GM12878 (cell line): ENCODE data around the gene MOGAT1. TPM values are rescaled to one million over a fixed set of nuclear protein-coding genes. Genes with fewer than 3 reads are reported as not detected.

Experiments used
- ATAC-seq: fragments of 200-7000 bp; cut with Tn5 transposase; 3 replicates; pipeline ENCODE4 v1.9.1; 2020; ENCODE audit warnings: mild to moderate bottlenecking, moderate library complexity
- BruUV-seq: library from RNA; stranded (reverse); fragments of 400-500 nt; replicated peaks from 2 replicates; lab custom pipeline; 2021; lab: Mats Ljungman, UMichigan
- CTCF ChIA-PET: fragments of 300-600 bp; sonication (Branson Sonifier 250); formaldehyde crosslinking; extraction: SDS; loops from one replicate; lab custom pipeline; 2021; ENCODE audit warnings: inconsistent platforms; lab: Yijun Ruan, JAX
- POLR2A ChIA-PET: fragments of 350-600 bp; formaldehyde crosslinking; extraction: SDS; loops from one replicate; lab custom pipeline; 2021; ENCODE audit warnings: inconsistent platforms; lab: Charles Lee
- RAD21 ChIA-PET: fragments of 300-600 bp; sonication (Branson Sonifier 250); formaldehyde crosslinking; loops from one replicate; lab custom pipeline; 2023; ENCODE audit warnings: antibody characterized with exemption; ENCODE audit not compliant: unreplicated experiment; lab: Charles Lee
- SMC1A ChIA-PET: fragments of 300-600 bp; sonication (Branson Sonifier 250); formaldehyde crosslinking; loops from one replicate; lab custom pipeline; 2023; ENCODE audit not compliant: unreplicated experiment, uncharacterized antibody; lab: Charles Lee
- DNase-seq: peaks from one replicate; pipeline ENCODE4 v3.0.0-alpha.2; 2011; ENCODE audit warnings: low read depth, low spot score
- FAIRE-seq: peaks from 3 replicates; lab custom pipeline; 2011; peaks lifted over from hg19 to GRCh38; lab: Jason Lieb, UNC
- H2AFZ ChIP-seq: 2 replicates; pipeline ENCODE4 v1.6.0; 2011; ENCODE audit warnings: low read depth, low read length, control low read depth; ENCODE audit not compliant: control insufficient read depth
- H3K27ac ChIP-seq: 2 replicates; pipeline ENCODE4 v1.5.1; 2011; ENCODE audit warnings: control low read depth; ENCODE audit not compliant: control insufficient read depth, insufficient read depth
- H3K27me3 ChIP-seq, 2 experiments: replicated peaks in 1 of 2; 2 replicates each; pipeline versions ENCODE4 v1.6.0 to v1.6.1; 2011; ENCODE audit warnings: low read length in 1 of 2; ENCODE audit not compliant: control insufficient read depth in 2 of 2, insufficient read depth in 2 of 2
- H3K36me3 ChIP-seq, 2 experiments: 2 replicates each; pipeline ENCODE4 v1.5.1; 2011; ENCODE audit warnings: low read length in 1 of 2; ENCODE audit not compliant: control insufficient read depth in 2 of 2, insufficient read depth in 2 of 2
- H3K4me1 ChIP-seq: 2 replicates; pipeline ENCODE4 v1.6.1; 2011; ENCODE audit warnings: mild to moderate bottlenecking, low read length, moderate library complexity, mixed read lengths; ENCODE audit not compliant: control insufficient read depth, insufficient read depth
- H3K4me2 ChIP-seq: 2 replicates; pipeline ENCODE4 v1.6.0; 2011; ENCODE audit warnings: control low read depth; ENCODE audit not compliant: control insufficient read depth, insufficient read depth
- H3K4me3 ChIP-seq: fragments of 200-600 bp; sonication (generic); 2 replicates; pipeline ENCODE4 v1.5.1; 2016
- H3K79me2 ChIP-seq: 2 replicates; pipeline ENCODE4 v1.6.0; 2011; ENCODE audit warnings: low read length; ENCODE audit not compliant: control insufficient read depth, insufficient read depth
- H3K9ac ChIP-seq: 2 replicates; pipeline ENCODE4 v1.8.0; 2011; ENCODE audit warnings: low read length, control low read depth, mixed read lengths; ENCODE audit not compliant: control insufficient read depth, insufficient read depth
- H3K9me3 ChIP-seq: replicated peaks from 3 replicates; pipeline ENCODE4 v1.5.1; 2011; ENCODE audit warnings: mild to moderate bottlenecking, low read length; ENCODE audit not compliant: control insufficient read depth, insufficient read depth
- H4K20me1 ChIP-seq: 2 replicates; pipeline ENCODE4 v1.6.0; 2011; ENCODE audit not compliant: control insufficient read depth, insufficient read depth
- ASH2L ChIP-seq: fragments of 300-600, 200-600 bp; sonication (generic); IDR thresholded peaks from 2 replicates; pipeline ENCODE4 v1.6.1; 2017; ENCODE audit warnings: low read depth, mild to moderate bottlenecking, borderline replicate concordance
- BCL11A ChIP-seq: IDR thresholded peaks from 2 replicates; pipeline ENCODE4 v1.6.1; 2011; ENCODE audit warnings: low read depth, low read length
- CEBPZ ChIP-seq: fragments of 150-350 bp; IDR thresholded peaks from 2 replicates; pipeline ENCODE4 v1.6.1; 2016; ENCODE audit warnings: low read depth, low read length
- EZH2 ChIP-seq: IDR thresholded peaks from 2 replicates; pipeline ENCODE4 v1.6.1; 2012; ENCODE audit warnings: low read depth, mild to moderate bottlenecking, control low read depth, inconsistent platforms, low read length, borderline replicate concordance; ENCODE audit not compliant: control insufficient read depth
- IKZF2 ChIP-seq, 2 experiments: fragments of 450-650 bp; IDR thresholded peaks; 2 replicates each; pipeline ENCODE4 v1.6.1; 2017; ENCODE audit warnings: mild to moderate bottlenecking in 2 of 2, moderate library complexity in 2 of 2
- NKRF ChIP-seq: fragments of 450-650 bp; conservative IDR thresholded peaks from 2 replicates; pipeline ENCODE4 v1.6.1; 2017; ENCODE audit warnings: mild to moderate bottlenecking, moderate library complexity
- NR2F1 ChIP-seq: fragments of 450-650 bp; conservative IDR thresholded peaks from 2 replicates; pipeline ENCODE4 v1.6.1; 2017; ENCODE audit warnings: mild to moderate bottlenecking
- PKNOX1 ChIP-seq: fragments of 450-650 bp; IDR thresholded peaks from 2 replicates; pipeline ENCODE4 v1.6.1; 2016; ENCODE audit warnings: mild to moderate bottlenecking
- PML ChIP-seq: IDR thresholded peaks from 2 replicates; pipeline ENCODE4 v1.6.1; 2012; ENCODE audit warnings: low read length, inconsistent platforms
- POLR2A ChIP-seq: IDR thresholded peaks from 2 replicates; pipeline ENCODE4 v1.6.1; 2011; ENCODE audit warnings: low read depth, mild to moderate bottlenecking, low read length
- POU2F2 ChIP-seq: IDR thresholded peaks from 3 replicates; pipeline ENCODE4 v1.6.1; 2011; ENCODE audit warnings: low read depth, mild to moderate bottlenecking, low read length, borderline replicate concordance
- TBL1XR1 ChIP-seq: IDR thresholded peaks from 2 replicates; pipeline ENCODE4 v1.6.1; 2012; ENCODE audit warnings: low read depth, low read length, improper control_type of control experiment
- ZNF207 ChIP-seq: fragments of 450-650 bp; IDR thresholded peaks from 2 replicates; pipeline ENCODE4 v1.6.1; 2014; ENCODE audit warnings: antibody characterized with exemption, mild to moderate bottlenecking, borderline replicate concordance
- ZNF384 ChIP-seq: IDR thresholded peaks from 2 replicates; pipeline ENCODE4 v1.6.1; 2012; ENCODE audit warnings: low read depth, mild to moderate bottlenecking, low read length, improper control_type of control experiment, borderline replicate concordance
- ZNF592 ChIP-seq: fragments of 450-650 bp; IDR thresholded peaks from 2 replicates; pipeline ENCODE4 v1.6.1; 2017; ENCODE audit warnings: mild to moderate bottlenecking, moderate library complexity
- WGBS: methylation state at CpG from one replicate; pipeline ENCODE4 v1.1.6; 2016; ENCODE audit warnings: low lambda C conversion rate; ENCODE audit not compliant: insufficient replicate concordance, insufficient coverage; ENCODE audit errors: missing lambda C conversion rate; 5-methylcytosine and 5-hydroxymethylcytosine counted together
- in situ Hi-C: fragments of 300-500 bp; cut with MboI; formaldehyde crosslinking; loops from 9 replicates; pipeline ENCODE4 v1.14.3; 2018; ENCODE audit warnings: mixed read lengths
- intact Hi-C: fragments of 100-400 bp; cut with micrococcal nuclease; formaldehyde crosslinking; loops from one replicate; pipeline ENCODE4 v1.14.2; 2022; ENCODE audit not compliant: unreplicated experiment
- polyA plus RNA-seq, 11 experiments: library from polyadenylated mRNA; depleted of rRNA in 4 of 11; unstranded in 6 of 11; stranded (reverse) in 5 of 11; fragments of >200 nt; fragmentation: Nextera tagmentation in 4 of 11; fragmentation: Illumina TruSeq in 1 of 11; extraction: Ambion mirVana in 4 of 11; extraction: Trizol in 1 of 11; gene quantifications; 1 replicate in 1 of 11; 2 replicates in 10 of 11; pipeline versions ENCODE4 v1.2.1 to v1.2.3, GENCODE V29; 2011 to 2016; ENCODE audit warnings: inconsistent platforms in 2 of 11, missing spikeins in 2 of 11, low read depth in 1 of 11
- total RNA-seq, 4 experiments: library from RNA; depleted of rRNA in 3 of 4; stranded (reverse); fragments of >200 nt in 3 of 4; fragmentation: Illumina TruSeq in 1 of 4; extraction: Trizol in 1 of 4; gene quantifications; 2 replicates each; pipeline versions ENCODE4 v1.2.1 to v1.2.3, GENCODE V29; 2013 to 2021

MOGAT1 gene
- total and polyA plus RNA-seq, 10 of the 15 experiments (the other 5 are each of a cell fraction or from before 2014, with no cell fraction given) = not detected

GRCh38 chr2:222622910-222623309 is 48.5 kb upstream of the MOGAT1 start:
- H3K4me3 ChIP-seq = no peak overlapping the region
- no peaks in the 10 kb centered on the region for H3K79me2 ChIP-seq
- ChIA-PET SMC1A (interaction anchor here (1.2 kb wide), 1 partner anchor 26 kb away, joined by 3 read pairs; no protein-coding TSS in a partner anchor), POLR2A (interaction anchor here (0.7 kb wide), 1 partner anchor 8 kb away, joined by 3 read pairs; no protein-coding TSS in a partner anchor), RAD21 (interaction anchor here (2.1 kb wide), 1 partner anchor 305 kb away, joined by 7 read pairs; no protein-coding TSS in a partner anchor), CTCF (interaction anchor here (0.7 to 2.2 kb wide), 4 partner anchors 8 to 305 kb away, joined by 3 to 7 read pairs (median 3); no protein-coding TSS in a partner anchor)
- H3K27me3 ChIP-seq = no peaks in the 10 kb centered on the region
- ATAC-seq (no peak), DNase-seq (no peak), FAIRE-seq (no peak)
- H3K9ac ChIP-seq = no peak overlapping the region
- intact Hi-C loops = no loop called here
- no peaks in the 10 kb centered on the region for H3K9me3 ChIP-seq
- H3K4me2 ChIP-seq = no peak overlapping the region
- H3K27ac ChIP-seq = no peak overlapping the region
- no TSS peak for BruUV-seq
- 100% methylated on average over 2 of the region's 2 CpGs for WGBS
- H4K20me1 ChIP-seq = no peaks in the 10 kb centered on the region
- H3K36me3 ChIP-seq = peaks cover 4 to 22% of the 10 kb centered on the region in 2 experiments
- in situ Hi-C loops = no loop called here
- no peaks in the 10 kb centered on the region for H3K4me1 ChIP-seq
- no peak overlapping the region for H2AFZ ChIP-seq
- TF ChIP-seq POLR2A = no peak
- TF ChIP-seq ZNF592 = no peak
- TF ChIP-seq ASH2L = no peak
- TF ChIP-seq ZNF384 = no peak
- TF ChIP-seq ZNF207 = no peak
- no peak for TF ChIP-seq POU2F2
- no peak for TF ChIP-seq EZH2
- TF ChIP-seq PML = no peak
- no peak for TF ChIP-seq IKZF2 (IDR thresholded peaks at IDR 0.05)
- no peak for TF ChIP-seq PKNOX1
- TF ChIP-seq NKRF = no peak
- TF ChIP-seq NR2F1 = no peak
- TF ChIP-seq CEBPZ = no peak
- no peak for TF ChIP-seq TBL1XR1
- TF ChIP-seq BCL11A = no peak
